NCI-H510A treated with DMSO at 0.1 percent for 48 hours (cell line): ENCODE data around the gene LCE5A.
A peak's percentile ranks its signal among the peaks of the same experiment; 100 is the strongest.
"Not testable (repeated sequence)": the region's sequence is repeated elsewhere in the genome, so short reads cannot be mapped to it uniquely, and the experiment has no call there.

Experiments used
- DNase-seq: peaks from one replicate; lab custom pipeline; 2025; lab: John Stamatoyannopoulos, UW

The LCE5A gene, protein sequence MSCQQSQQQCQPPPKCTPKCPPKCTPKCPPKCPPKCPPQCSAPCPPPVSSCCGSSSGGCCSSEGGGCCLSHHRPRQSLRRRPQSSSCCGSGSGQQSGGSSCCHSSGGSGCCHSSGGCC

DNA sequence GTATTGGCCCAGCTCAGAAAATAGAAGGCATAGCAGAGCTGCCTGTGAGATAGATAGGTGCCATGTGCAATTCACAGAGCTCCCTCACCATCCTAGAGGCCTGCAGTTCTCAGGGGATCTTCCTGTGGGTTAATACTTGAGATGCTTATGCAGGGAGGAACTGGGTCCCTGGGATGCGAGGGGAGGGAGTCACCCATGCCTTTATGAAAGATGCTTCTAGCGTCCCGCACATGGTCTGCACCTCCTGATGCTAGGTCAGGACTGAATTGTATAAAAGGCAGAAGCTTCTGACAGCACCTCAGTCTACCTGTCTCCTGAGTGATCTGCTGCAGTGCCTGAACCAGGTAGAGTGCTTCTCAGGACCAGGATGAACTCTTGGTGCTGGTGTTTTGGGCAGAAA is at the start of gene LCE5A:
Gene LCE5A (plus strand): TSS at position 301 of the 400 bp plus-strand sequence. CDS start 732 bp downstream, outside the sequence.
- DNase-seq, result no peak

DNA sequence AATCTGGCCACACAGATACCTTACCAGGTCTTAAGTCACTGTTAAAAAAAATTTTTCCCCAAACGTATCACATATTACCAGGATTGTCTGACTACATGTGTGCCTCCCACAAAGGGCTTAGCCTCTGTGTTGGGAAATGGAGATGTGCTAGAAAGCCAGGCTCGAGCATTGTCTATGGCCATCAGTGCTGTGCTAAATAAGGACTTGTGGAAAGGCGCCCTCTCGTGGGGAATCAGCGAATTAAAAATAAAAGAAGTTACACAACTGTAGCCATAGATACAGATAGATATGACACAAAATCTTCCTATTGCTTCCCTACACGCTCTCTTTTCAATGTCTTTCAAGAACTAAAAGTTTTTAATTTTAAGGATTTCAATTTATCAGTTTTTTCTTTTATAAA is 49.1 kb upstream of the LCE5A start:
- peak; percentile 1 for DNase-seq

DNA sequence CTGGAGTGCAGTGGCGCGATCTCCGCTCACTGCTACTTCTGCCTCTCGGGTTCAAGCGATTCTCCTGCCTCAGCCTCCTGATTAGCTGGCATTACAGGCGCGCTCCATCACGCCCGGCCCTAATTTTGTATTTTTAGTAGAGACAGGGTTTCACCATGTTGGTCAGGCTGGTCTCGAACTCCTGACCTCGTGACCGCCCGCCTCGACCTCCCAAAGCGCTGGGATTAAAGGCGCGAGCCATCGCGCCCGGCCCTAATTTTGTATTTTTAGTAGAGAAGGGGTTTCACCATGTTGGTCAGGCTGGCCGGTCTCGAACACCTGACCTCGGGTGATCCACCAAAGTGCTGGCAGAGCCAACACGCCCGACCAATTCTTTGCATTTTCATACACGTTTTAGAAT is 48.0 kb upstream of the LCE5A start:
- DNase-seq, result no peak

DNA sequence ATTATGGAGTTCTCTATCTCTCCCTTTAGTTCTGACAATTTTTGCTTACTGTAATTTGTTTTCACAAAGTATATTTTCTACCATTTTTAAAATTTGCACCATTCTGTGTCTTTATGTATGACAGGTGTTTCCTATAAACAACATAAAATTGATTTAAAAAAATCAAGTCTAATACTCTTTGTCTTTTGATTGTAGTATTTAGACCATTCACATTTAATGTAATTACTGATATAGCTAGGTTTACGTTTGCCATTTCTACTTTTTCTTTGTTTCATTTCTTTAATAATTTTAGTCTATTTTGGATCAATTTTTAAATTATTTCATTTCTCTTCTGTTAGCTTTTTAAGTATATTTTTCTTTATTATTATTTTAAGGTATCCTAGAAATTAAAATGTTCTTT is 44.4 kb upstream of the LCE5A start:
- DNase-seq, result no peak

DNA sequence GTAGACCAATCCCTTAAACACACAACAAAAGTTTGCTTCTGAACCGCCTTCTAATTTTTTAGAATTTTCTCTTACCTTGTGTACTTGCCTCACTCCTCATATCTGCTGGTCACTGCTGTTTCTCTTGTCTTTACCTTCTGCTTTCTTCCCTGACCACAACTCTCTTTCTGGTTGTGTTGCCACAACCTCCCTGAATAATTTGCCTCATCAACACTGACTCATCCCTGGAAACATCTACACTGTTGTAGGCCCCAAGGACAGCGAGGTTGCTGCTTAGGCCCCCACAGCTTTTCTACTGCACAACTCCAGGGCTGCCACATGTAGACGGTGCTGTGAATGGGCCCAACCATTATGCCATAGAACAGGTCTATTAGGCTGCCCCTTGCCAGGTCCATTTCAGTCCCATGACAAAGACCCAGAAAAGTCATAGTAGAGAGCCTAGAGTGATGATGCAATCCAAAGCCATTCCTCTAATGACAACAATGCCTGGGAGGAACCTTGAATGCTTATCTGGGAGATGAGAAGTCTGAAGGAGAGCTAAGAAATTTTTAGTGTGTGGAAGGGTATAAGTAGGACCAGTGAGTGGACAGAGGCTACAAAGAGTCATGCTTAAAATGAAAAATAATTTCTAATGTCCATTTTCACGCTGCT is 36.6 kb upstream of the LCE5A start:
- no peak for DNase-seq

DNA sequence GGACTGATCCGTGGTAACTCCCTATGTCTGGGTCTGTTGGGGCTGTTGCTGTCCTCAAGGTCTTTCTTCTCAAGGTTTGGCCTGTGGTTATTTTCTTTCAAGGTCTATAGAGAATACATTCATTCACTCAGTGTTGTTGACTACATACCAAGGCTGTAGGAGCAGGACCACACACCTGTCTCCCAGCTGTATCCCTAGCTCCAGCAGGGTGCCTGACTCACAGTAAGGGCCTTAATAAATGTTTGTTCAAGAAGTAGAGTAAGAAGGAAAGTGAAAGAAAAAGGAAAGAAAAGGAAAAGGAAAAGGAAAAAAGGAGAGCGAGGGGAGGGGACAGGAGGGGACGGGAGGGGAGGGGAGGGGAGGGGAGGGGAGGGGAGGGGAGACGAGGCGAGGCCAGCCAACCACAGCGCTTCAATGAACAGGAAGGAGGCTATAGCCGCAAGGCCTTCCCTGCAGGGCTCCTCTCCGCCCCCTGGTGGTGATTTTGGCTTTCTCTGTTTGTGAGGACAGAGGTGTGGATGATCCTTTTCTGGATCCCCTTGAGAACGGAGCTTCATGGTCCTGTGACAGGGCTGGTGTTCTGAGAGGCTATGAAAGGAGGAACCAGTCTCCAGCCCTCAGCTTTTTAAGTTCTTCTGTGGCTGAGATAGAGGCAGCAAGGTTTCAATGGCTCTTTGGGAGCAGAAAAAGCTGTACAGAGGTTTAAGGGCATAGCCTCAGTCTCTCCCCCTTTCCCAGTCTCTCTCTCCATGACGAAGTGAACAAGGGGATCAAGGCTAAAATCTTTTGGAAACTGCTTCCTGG is 30.6 kb upstream of the LCE5A start:
- DNase-seq, result no peak

DNA sequence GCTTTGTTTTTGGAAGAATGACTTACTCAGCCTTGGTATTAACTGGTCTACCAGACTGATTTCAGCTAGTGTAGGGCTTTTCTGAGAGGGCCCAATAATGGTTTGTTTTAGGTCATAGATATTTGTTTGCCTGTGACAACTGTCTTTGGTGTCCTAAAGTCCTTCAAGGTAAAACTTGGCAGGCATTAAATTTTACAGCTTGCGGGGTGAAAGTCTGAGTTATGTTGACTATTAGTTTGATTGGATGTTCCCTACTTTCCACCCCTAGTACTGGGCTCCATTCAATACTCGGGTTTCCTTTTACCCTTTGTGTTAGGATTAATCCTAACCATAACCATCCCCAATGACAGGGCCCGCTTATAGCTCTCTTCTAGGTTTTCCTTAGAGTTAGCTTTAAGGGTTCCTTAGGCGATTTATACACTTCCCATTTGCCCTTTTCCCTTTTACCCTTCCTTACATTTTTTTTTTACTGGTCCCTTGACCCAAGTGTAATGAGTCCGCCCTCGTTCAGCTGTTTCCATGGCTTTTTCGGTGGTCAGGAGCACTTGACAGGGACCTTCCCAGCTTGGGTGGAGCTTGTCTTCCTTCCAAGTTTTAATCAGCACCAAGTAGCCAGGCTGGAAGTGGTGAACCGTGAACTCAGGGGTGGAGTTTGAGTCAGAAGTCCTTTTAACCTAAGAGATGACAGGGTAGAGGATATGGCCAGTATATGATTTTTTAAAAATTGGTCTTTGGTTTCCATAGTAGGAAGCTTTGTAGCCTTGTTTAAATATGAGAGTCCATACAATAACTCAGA is 28.5 kb upstream of the LCE5A start:
- DNase-seq, result no peak

DNA sequence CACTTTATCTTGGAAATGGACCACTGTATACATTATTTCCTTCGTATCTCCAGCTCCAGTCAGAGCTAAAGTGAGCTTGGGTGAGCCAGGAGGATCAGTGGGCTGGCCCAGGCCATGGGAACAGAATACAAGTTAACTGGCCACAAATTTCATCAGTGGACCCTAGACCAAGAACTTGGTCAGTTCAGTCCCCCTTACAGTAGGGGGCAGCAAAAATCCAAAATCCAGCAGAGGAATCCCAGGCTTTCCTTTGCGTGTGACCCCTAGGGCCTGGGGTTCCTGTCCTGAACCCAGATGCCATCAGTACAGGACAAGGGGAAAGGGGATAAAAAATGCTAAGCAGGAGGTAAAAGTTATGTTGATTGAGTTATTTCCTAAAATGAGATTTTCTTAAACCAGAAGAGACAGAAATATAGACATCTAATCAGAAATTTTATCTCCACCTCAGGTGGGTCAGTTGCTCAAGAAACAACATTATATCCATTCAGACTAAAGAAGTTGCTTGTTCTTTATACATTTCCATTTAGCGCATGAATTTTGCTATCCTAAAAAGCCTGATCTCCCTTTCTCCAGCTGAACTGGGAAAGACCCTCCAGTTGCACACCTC is 24.1 kb upstream of the LCE5A start:
- DNase-seq, result no peak

DNA sequence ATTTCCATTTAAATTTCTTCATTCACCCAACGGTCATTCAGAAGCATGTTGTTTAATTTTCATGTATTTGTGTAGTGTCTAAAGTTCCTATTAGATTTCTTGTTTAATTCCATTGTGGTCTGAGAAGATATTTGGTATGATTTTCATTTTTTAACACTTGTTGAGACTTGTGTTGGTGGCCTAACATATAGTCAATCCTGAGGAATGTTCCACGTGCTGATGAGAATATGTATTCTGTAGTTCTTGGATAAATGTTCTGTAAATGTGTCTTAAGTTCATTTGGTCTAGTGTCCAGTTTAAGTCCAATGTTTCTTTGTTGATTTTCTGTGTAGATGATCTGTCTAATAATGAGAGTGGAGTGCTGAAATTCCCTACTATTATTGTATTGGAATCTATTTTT is 22.7 kb upstream of the LCE5A start:
- no peak for DNase-seq

DNA sequence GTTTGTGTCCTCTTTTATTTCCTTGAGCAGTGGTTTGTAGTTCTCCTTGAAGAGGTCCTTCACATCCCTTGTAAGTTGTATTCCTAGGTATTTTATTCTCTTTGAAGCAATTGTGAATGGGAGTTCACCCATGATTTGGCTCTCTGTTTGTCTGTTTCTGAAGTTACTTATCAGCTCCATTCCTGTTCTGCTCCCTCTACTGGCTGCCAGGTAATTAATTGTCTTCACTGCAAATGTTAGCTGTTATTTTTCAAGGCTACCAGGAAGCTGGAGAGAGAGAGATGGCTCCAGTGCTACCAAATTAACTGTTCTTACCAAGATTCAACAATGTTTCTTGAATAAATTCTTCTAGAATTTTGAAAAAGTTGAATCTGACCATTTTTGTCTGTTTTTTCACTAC is 19.1 kb upstream of the LCE5A start:
- not testable (repeated sequence) for DNase-seq

DNA sequence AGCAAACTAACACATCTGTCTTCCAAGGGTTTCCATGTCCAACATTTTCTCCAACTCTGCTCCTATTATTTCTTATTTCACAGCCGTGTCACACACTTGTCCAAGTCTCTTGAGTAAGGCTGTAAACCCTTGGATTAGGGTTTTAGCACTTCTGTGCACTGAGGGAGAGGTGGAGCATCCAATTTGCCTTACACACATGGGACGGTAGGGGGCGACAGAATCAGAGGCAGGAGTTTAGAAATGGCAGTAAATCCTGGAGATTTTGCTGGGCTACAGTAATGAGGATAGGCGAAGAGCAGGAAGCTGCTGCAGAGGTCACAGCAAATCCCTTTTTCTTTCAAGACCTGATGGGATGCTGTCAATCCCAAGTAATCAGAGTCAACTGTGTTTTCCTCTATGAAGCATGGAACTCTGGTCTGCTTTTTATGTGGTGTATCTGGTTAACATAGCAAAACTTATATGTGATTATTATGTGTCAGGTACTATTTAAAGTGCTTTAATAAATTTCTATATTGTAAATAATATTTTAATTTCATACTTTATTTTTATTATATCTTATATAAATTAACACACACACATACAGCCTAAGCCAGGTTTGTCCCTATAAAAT is 15.4 kb upstream of the LCE5A start:
- DNase-seq, result no peak

DNA sequence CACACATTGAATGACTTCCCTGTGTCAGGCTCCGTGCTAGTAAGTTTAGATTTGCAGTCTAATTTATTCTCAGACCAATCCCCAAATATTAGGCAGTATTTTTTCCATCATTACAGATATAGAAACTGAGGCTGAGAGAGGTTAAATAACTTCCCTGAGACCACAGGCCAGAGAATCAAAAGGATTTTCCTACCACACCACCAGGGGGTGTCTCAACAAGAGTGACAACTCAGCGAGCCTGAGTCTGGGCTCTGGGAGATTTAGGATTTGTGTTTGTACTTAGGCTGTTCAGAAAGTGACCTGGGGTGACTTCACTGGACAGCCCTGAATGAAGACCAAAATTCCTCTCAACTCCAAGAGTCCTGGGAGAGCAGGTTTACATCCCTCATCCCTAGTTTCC is 13.3 kb upstream of the LCE5A start:
- no peak for DNase-seq

DNA sequence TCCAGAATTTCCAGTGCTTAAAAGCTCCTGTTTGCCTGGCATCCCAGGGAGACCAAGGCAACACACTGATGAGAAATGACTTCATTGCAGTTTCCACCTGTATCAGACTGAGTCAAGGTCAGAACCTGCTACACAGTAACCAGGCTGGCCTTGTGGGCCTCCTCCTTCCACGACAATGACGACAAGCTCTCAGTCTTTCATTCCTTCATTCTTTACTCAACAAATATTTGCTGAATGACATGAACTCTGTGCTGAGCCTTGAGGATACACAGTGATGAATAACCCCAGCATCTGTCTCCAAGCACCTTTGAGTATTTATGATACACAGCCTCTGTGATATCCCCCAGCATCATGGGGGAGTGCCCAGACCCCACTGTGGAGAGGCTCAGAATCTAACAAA is 8.9 kb upstream of the LCE5A start:
- no peak for DNase-seq

DNA sequence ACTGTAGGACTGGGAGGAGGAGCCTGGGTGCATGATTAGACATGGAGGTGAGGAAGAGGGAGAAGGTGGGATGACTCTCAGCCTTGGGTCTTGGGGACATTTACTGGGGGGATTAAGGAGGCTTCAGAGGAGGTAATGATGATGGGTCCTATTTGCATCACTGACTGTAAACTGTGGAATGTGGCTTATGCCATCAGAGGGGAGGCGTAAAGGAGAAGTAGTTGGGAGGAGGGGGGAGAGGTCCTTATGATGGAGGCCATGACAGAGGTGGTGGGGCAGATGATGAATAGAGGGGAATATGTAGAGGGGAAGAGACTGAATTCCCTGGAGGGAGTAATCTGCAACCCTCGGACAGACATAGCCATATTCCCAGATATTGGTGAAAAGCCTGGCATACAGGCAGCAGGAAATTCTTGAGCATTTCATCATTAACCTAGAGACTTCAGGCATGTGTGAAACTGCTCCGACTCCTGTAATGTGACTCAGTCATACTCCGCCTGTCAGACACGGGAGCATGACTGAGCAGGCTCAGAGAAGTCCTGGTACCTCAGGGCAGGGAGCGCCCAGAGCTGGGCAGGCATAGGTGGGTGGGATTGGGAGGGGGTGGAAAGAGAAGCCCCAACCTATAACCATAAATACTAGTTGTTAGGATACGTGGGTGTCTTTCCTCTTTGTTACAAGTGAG is 8.0 kb upstream of the LCE5A start:
- no peak for DNase-seq

DNA sequence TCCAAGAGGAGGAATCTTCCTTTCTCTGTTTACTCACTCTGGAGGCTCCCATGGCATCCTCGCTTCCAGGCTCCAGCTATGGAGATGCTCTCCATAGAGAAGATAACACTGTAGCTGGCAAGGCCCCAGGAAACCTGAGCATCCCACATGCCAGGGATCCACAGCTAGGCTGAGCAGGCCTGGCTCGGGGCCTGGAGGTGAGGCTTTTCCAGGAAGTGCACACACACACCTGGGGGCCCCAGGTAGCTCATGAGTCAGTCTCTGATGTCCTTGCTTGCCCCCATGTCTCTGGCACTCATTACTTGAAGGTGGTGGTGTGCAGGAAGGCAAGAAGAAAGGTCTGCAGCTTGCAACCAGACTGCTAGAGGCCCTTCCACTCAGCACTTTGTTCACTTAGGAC is 5.5 kb upstream of the LCE5A start:
- DNase-seq, result no peak

DNA sequence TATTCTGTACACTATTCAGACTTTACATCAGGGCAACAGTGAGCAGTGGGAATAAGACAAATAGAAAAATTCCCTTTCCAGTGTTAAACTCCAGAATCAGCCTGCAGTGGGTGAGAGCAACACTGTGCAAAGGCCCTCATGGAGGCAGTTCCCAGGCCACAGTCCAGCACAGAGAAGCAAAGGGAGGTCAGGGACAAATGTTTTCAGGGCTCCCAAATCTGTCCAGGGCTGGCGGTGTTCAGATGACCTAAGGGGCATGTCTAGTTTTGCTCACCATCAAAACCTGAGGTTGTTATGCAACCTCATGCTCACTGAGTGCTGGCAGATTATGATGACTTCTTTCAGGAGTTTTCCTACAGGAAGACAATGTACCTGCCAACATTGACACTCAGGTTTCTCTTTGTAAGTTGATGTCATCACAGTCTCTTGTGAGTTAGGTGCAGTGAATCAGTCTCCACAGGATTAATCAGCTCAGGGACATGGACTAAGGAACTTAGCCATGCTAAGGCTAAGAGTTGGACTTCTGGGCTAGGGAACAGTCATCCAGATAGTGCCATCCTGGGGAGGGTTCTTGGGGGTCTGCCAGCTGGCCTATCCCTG is 3.6 kb upstream of the LCE5A start:
- no peak for DNase-seq

DNA sequence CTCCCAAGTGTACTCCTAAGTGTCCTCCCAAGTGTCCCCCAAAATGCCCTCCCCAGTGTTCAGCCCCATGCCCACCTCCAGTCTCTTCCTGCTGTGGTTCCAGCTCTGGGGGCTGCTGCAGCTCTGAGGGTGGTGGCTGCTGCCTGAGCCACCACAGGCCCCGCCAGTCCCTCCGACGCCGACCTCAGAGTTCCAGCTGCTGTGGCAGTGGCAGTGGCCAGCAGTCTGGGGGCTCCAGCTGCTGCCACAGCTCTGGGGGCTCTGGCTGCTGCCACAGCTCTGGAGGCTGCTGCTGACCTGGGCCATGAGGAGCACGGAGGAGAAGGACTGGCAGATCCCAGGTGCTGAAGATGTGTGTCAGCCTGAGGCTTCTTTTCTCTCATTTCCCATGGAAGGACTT is 993 bp downstream of the LCE5A start:
- DNase-seq, result no peak

DNA sequence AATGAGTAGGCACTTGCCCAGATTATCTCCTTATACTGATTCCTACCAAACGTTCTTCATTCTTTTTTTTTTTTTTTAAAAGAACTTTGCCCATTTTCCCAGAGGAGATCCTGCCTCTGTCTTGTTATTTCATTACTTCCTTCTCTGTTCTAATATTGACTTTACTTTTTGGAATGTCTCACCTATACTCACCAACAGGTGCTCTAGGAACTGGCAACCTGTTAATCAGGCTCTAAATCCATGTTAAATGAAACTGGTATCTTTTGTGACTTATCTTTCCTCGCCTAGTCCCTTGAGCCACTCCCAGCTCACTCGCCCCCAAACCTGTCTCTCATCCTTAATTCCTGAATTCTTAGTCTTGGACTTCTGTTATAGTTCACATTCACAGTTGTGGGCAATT is 2.5 kb downstream of the LCE5A start:
- DNase-seq, result no peak

DNA sequence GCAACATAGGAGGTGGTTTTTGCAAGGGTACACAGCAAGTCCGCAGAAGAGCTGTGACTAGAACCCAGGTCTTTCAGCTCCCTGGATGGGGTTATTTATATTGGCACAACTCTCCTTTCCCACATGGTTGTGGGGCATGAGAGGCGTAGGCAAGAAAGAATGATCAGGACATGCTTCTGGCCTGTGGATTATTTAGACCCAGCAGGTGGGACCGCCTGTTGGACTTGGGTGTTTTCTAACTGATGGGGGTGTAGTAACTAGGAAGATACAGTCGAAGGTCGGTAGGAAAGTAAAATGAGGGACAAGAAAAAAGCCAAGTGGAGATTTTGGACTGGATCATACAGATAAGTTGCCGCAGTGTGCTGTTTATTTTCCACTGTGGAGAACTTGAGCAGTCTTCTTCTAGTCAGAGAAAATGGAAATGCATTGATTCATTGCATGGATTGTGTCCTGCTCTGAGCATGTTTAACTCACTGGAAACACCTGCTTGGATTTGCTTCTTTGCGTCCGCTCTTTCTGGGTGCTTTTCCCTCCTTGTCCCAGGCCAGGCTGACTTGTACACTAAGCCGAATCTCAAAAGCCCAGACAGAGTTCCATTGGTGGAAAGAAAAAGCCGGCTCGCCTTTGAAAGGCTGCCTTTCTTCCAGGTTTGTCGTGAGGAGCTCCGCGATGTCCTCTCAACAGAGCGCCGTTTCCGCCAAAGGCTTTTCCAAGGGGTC is 4.3 kb downstream of the LCE5A start:
- no peak for DNase-seq

DNA sequence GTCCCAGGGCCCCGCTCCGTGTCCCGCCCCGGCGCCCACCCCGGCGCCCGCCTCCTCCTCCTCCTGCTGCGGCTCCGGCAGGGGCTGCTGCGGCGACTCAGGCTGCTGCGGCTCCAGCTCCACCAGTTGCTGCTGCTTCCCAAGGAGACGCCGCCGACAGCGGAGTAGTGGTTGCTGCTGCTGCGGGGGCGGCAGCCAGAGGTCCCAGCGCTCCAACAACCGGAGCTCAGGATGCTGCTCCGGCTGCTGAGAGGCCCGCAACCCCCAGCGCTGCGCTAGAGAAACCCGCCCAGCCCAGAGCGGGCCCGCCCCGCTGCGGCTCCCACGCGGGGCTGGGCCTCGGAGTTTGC is 4.8 kb downstream of the LCE5A start:
- no peak for DNase-seq
